Skin of body (tissue), 2 donors: ENCODE data around the gene PNPLA1. TPM values are rescaled to one million over a fixed set of nuclear protein-coding genes. Genes with fewer than 3 reads are reported as not detected.

Source experiments
- DNase-seq: peaks from one replicate; lab custom pipeline; 2025; lab: John Stamatoyannopoulos, UW
- total RNA-seq: library from RNA; depleted of rRNA; stranded (reverse); fragments of >200 nt; gene quantifications from one replicate; pipeline ENCODE4 v1.2.3, GENCODE V29; 2014

The PNPLA1 gene
- total RNA-seq, 1 donor from 2014 or later: 4.2 TPM

DNA sequence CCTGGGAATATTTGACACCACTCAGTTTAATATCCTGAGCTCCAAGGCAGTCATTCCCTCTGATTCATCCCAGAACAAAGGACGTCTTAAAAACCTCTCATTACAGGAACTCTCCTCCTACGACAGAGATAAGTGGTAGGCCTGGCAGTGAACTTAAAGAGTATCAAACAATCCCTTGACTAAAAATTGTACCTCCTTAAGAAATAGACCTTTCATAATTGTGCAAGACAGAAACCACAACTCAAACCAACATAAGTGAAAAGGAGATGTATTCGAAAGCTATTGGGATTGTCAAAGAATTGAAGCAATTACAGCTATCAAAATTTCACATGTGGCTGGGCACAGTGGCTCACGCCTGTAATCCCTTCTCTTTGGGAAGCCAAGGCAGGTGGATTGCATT lies 86.0 kb downstream of the PNPLA1 start:
- no peak for DNase-seq

DNA sequence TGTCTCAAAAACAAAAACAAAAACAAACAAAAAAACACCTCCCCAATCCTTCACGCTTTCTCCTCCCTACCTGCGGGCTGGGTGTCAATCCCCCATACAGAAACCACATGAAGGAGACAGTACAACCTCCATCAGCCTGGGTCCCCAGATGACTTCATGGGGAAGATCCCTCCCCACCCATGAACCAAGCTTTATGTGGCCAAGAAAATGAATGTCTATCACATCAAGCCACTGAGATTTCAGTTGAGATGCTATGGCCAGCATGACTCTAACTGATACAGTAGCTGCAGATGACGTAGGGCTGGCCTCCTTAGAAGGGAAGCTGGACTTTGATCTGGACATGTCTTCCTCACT lies 88.0 kb downstream of the PNPLA1 start:
- no peak for DNase-seq

Other genes starting within 250 kb of the PNPLA1 start
- gene SLC26A8, start 245.4 kb upstream of the PNPLA1 start, total RNA-seq: 0.20 TPM
- 52.6 TPM for gene MAPK14, start 242.3 kb upstream of the PNPLA1 start, total RNA-seq
- gene MAPK13, start 139.5 kb upstream of the PNPLA1 start, total RNA-seq: 29.5 TPM
- gene BRPF3, start 73.3 kb upstream of the PNPLA1 start, total RNA-seq: 15.9 TPM
- 0.10 TPM for gene BNIP5, start 66.8 kb downstream of the PNPLA1 start, total RNA-seq
- 0.49 TPM for gene ETV7, start 117.6 kb downstream of the PNPLA1 start, total RNA-seq
- not detected for gene PXT1, start 172.8 kb downstream of the PNPLA1 start, total RNA-seq
- gene KCTD20, start 172.9 kb downstream of the PNPLA1 start, total RNA-seq: 75.7 TPM